Psoas muscle (tissue), 8 donors: ENCODE data around the gene ZNF845. TPM values are rescaled to one million over a fixed set of nuclear protein-coding genes. Genes with fewer than 3 reads are reported as not detected.
"Not testable (repeated sequence)": the region's sequence is repeated elsewhere in the genome, so short reads cannot be mapped to it uniquely, and the experiment has no call there.

Source experiments
- ATAC-seq, 4 donors: fragments of 200-7000 bp; cut with Tn5 transposase; one replicate each; pipeline ENCODE4 v1.9.1; 2020; ENCODE audit warnings: moderate library complexity in 3 of 4, mild to moderate bottlenecking in 2 of 4
- DNase-seq, 2 donors: peaks; one replicate each; pipeline ENCODE4 v3.0.0-alpha.2; 2020
- H3K27ac ChIP-seq: fragments of 200-600 bp; one replicate; pipeline ENCODE4 v1.8.0; 2022
- H3K27me3 ChIP-seq, 3 donors: fragments of 200-600 bp in 1 of 3; one replicate each; pipeline versions ENCODE4 v1.6.1 to v1.8.0; 2013 to 2022; ENCODE audit warnings: low read length in 2 of 3, mild to moderate bottlenecking in 2 of 3, moderate library complexity in 1 of 3; ENCODE audit not compliant: insufficient read depth in 3 of 3
- H3K36me3 ChIP-seq, 2 donors: fragments of 200-600 bp in 1 of 2; one replicate each; pipeline versions ENCODE4 v1.6.1 to v1.8.0; 2013 to 2022; ENCODE audit warnings: low read depth in 1 of 2, mild to moderate bottlenecking in 1 of 2, moderate library complexity in 1 of 2; ENCODE audit not compliant: insufficient read depth in 1 of 2
- H3K4me1 ChIP-seq: fragments of 200-600 bp; one replicate; pipeline ENCODE4 v1.8.0; 2022
- H3K4me3 ChIP-seq: fragments of 200-600 bp; one replicate; pipeline ENCODE4 v1.8.0; 2022; ENCODE audit warnings: mild to moderate bottlenecking
- H3K9me3 ChIP-seq: fragments of 200-600 bp; one replicate; pipeline ENCODE4 v1.8.0; 2022
- CTCF ChIP-seq: fragments of 200-600 bp; IDR thresholded peaks from one replicate; pipeline ENCODE4 v1.8.0; 2022; ENCODE audit warnings: antibody characterized with exemption
- WGBS, 3 donors: extraction: QIAGEN DNeasy Blood & Tissue Kit; methylation state at CpG; one replicate each; pipeline versions ENCODE4 v1.1.6 to v1.1.7; 2013; 5-methylcytosine and 5-hydroxymethylcytosine counted together
- intact Hi-C, 2 donors: fragments of 100-400 bp; cut with DNase I; formaldehyde crosslinking; loops; one replicate each; pipeline versions ENCODE4 v1.11.0 to v1.14.2; 2022
- polyA plus RNA-seq, 3 donors: library from polyadenylated mRNA; stranded (reverse); fragments of 200-250 nt; gene quantifications; one replicate each; pipeline ENCODE4 v1.2.3, GENCODE V29; 2013
- total RNA-seq, 4 donors: library from RNA; stranded (reverse); fragmentation: NEBNext Ultra II Directional in 2 of 4; extraction: Animal tissue kit (Norgen Biotek cat#: 25700) in 2 of 4; gene quantifications; one replicate each; pipeline versions ENCODE4 v1.2.1 to v1.2.4, GENCODE V29; 2021 to 2023
- donor health status: healthy with polysubstance abuse.
- donor health status: DM: no; HTN: no; CAD: no; lungs with moderate emphysema.
- donor health status: Bipolar disorder and iron deficiency.
- donor health status: healthy.
- donor health status: DM: yes; HTN: yes; CAD: no.
- donor health status: DM: no; HTN: no; CAD: no.
- donor health status: DM: no; HTN: no; CAD: no.
- donor health status: DM: yes; HTN: yes; CAD: no.

The ZNF845 gene
- total and polyA plus RNA-seq, 7 donors = 0.81 to 5.1 (median 1.2) TPM

GRCh38 chr19:53333066-53333462 lies 485 bp upstream of the ZNF845 start:
- DNase-seq (peak; percentile 29 to 66), ATAC-seq (peak in 2 of 4 donors; percentile 22 to 53)
- no peak for TF ChIP-seq CTCF
- Histone ChIP-seq H3K4me1 (no peaks in the 10 kb centered on the region), H3K27ac (peak overlapping the region; percentile 53), H3K4me3 (peak overlapping the region; percentile 76), H3K9me3 (peaks cover 3% of the 10 kb centered on the region), H3K27me3 (no peaks in the 10 kb centered on the region), H3K36me3 (no peaks in the 10 kb centered on the region)
- intact Hi-C loops = no loop called here
- WGBS, 3 donors = 0 to 1% (median 1%) methylated on average over 14 of the region's 14 CpGs

GRCh38 chr19:53344403-53344802 lies 10.9 kb downstream of the ZNF845 start:
- Histone ChIP-seq H3K36me3 (peaks cover 9 to 35% of the 10 kb centered on the region in 2 donors), H3K9me3 (peaks cover 20% of the 10 kb centered on the region)

GRCh38 chr19:53355739-53356138 lies 22.2 kb downstream of the ZNF845 start:
- Histone ChIP-seq H3K36me3 (peaks cover 10 to 11% of the 10 kb centered on the region in 2 donors), H3K4me1 (no peaks in the 10 kb centered on the region), H3K4me3 (no peak overlapping the region), H3K9me3 (peaks cover 63% of the 10 kb centered on the region), H3K27ac (no peak overlapping the region), H3K27me3 (no peaks in the 10 kb centered on the region)
- TF ChIP-seq CTCF = no peak
- intact Hi-C loops = no loop called here
- ATAC-seq (no peak), DNase-seq (no peak)
- WGBS, 3 donors = 99 to 100% (median 100%) methylated on average over 1 of the region's 1 CpG

More at GRCh38 chr19:53344403-53344802, 10.9 kb downstream of the ZNF845 start:
- ATAC-seq, H3K4me3 ChIP-seq, intact Hi-C loops, DNase-seq, H3K27ac ChIP-seq, H3K4me1 ChIP-seq, H3K27me3 ChIP-seq: not testable (repeated sequence)
- 97 to 98% (median 97%) methylated on average over 4 of the region's 4 CpGs for WGBS, 3 donors

- Histone ChIP-seq H3K4me3 (no peak overlapping the region), H3K27me3 (no peaks in the 10 kb centered on the region), H3K36me3 (no peaks in the 10 kb centered on the region), H3K27ac (no peak overlapping the region), H3K9me3 (peaks cover 40% of the 10 kb centered on the region), H3K4me1 (no peaks in the 10 kb centered on the region)
- ATAC-seq = no peak
- WGBS, 3 donors = 60 to 67% (median 62%) methylated on average over 33 to 35 of the region's 35 CpGs
- no peak for TF ChIP-seq CTCF
- no peak for DNase-seq
- intact Hi-C loops = no loop called here
Measured at GRCh38 chr19:53357821-53358581, 24.5 kb downstream of the ZNF845 start.

- not testable (repeated sequence) for ATAC-seq, H3K4me1 ChIP-seq, H3K4me3 ChIP-seq, H3K36me3 ChIP-seq, H3K27me3 ChIP-seq, DNase-seq, H3K27ac ChIP-seq
- WGBS, 3 donors = 75 to 91% (median 84%) methylated on average over 6 to 10 of the region's 10 CpGs
- intact Hi-C loops = loop anchor here in 1 of 2 donors (10.0 kb wide), 1 partner anchor 165 kb away; the partner anchor contains the start of gene ZNF665
- peaks cover 21% of the 10 kb centered on the region for H3K9me3 ChIP-seq
Measured at GRCh38 chr19:53360056-53360455, 26.5 kb downstream of the ZNF845 start.
